Kidney (tissue), 14 donors: ENCODE data around the gene GPS2. TPM values are rescaled to one million over a fixed set of nuclear protein-coding genes. Genes with fewer than 3 reads are reported as not detected.
A peak's percentile ranks its signal among the peaks of the same experiment; 100 is the strongest.

Experiments
- DNase-seq, 5 donors: peaks; one replicate each; pipeline ENCODE4 v3.0.0-alpha.2; 2013 to 2020
- FAIRE-seq: peaks from 2 replicates; lab custom pipeline; 2012; peaks lifted over from hg19 to GRCh38; lab: Jason Lieb, UNC
- H3K27ac ChIP-seq, 2 donors: one replicate each; pipeline ENCODE4 v1.7.0; 2013; ENCODE audit warnings: low read depth in 2 of 2, low read length in 2 of 2, inconsistent platforms in 1 of 2
- H3K27me3 ChIP-seq: one replicate; pipeline ENCODE4 v1.7.1; 2013; ENCODE audit warnings: low read length, inconsistent platforms; ENCODE audit not compliant: control insufficient read depth, insufficient read depth
- H3K36me3 ChIP-seq, 3 donors: one replicate each; pipeline versions ENCODE4 v1.7.0 to v1.7.1; 2013; ENCODE audit warnings: low read length in 3 of 3, control low read depth in 1 of 3, inconsistent platforms in 1 of 3; ENCODE audit not compliant: insufficient read depth in 3 of 3, control insufficient read depth in 2 of 3
- H3K4me1 ChIP-seq, 3 donors: one replicate each; pipeline versions ENCODE4 v1.7.0 to v1.7.1; 2013; ENCODE audit warnings: low read length in 3 of 3, inconsistent platforms in 1 of 3, low read depth in 1 of 3; ENCODE audit not compliant: control insufficient read depth in 2 of 3, insufficient read depth in 2 of 3
- H3K4me3 ChIP-seq, 3 donors: one replicate each; pipeline versions ENCODE4 v1.7.0 to v1.8.1; 2013; ENCODE audit warnings: low read length in 3 of 3, control low read depth in 1 of 3, inconsistent platforms in 1 of 3
- H3K9ac ChIP-seq, 3 donors: one replicate each; pipeline versions ENCODE4 v1.7.0 to v1.7.1; 2013; ENCODE audit warnings: low read length in 3 of 3, control low read depth in 1 of 3, inconsistent platforms in 1 of 3
- H3K9me3 ChIP-seq, 3 donors: one replicate each; pipeline versions ENCODE4 v1.7.0 to v1.7.1; 2013; ENCODE audit warnings: low read length in 3 of 3, control low read depth in 1 of 3, inconsistent platforms in 1 of 3; ENCODE audit not compliant: control insufficient read depth in 2 of 3, insufficient read depth in 1 of 3
- CTCF ChIP-seq: IDR thresholded peaks from 3 replicates; pipeline ENCODE4 v1.5.1; 2012; ENCODE audit warnings: mild to moderate bottlenecking, moderate library complexity, borderline replicate concordance; ENCODE audit not compliant: insufficient read depth; ENCODE audit errors: extremely low read depth
- intact Hi-C: fragments of 100-400 bp; cut with DNase I; formaldehyde crosslinking; loops from one replicate; pipeline ENCODE4 v1.11.1; 2022
- polyA plus RNA-seq: library from polyadenylated mRNA; stranded (reverse); fragments of 350-450 nt; fragmentation: Illumina TruSeq; extraction: RNeasy Lipid Tissue Mini Kit (QIAGEN cat#74804); gene quantifications from one replicate; pipeline ENCODE4 v1.2.3, GENCODE V29; 2014; ENCODE audit warnings: low read depth, low replicate concordance; ENCODE audit not compliant: insufficient read depth
- total RNA-seq: library from RNA; stranded (reverse); fragmentation: NEBNext Ultra II Directional; extraction: Animal tissue kit (Norgen Biotek cat#: 25700); gene quantifications from one replicate; pipeline ENCODE4 v1.2.1, GENCODE V29; 2021
- donor health status: control.
- donor health status: control.
- donor health status: control.
- donor health status: control.
- donor health status: control.
- donor health status: DM: yes; HTN: yes; CAD: no.
- donor health status: Normal renal cell carcinoma (clear cell type).

GPS2 gene
- total and polyA plus RNA-seq, 2 donors from 2014 or later, result 67.0 to 101 TPM

DNA sequence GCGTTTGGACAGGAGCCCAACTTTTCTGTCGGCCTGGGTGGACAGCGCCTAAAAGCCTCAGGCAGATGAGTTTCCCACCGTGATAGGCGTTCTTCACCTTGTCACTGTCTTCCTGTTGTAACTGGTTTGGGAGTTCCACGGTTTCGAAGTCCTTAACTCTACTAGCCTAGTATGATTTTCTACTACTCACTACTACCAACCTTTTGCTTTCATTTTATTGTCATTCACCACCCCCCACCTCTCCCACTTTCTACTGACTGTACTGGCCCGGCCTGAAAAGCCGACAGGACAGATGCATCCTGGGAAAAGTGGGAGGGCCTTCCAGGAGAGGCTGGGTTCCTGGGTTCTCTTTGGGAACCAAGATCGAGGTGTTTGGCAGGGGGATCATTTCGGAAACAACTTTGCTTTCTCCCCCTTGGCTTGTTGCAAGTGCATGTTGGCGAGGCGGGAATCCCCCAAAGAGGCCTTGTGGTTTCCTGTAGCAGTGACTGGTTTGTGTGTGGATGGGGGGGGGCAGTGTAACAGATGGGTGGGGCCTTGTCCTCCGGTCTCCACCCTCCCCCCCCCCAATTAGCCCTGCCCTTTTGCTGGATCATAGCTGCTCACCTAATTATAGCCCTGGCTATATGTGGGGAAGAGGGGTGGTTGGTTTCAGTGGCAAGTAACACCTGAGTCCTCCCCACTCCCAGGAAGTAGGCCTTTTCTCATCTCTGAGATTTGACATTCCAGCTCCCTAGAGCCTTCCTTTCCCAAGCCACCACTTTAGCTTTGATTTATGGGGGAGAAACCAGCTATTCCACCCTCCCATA lies 6.3 kb downstream of the GPS2 start:
- intact Hi-C loops, result no loop called here
- Histone ChIP-seq H3K9me3 (no peaks in the 10 kb centered on the region), H3K27me3 (no peaks in the 10 kb centered on the region), H3K4me1 (peaks cover 0 to 21% (median 5%) of the 10 kb centered on the region in 3 donors), H3K9ac (peak overlapping the region; percentile 57 to 94 (median 92)), H3K27ac (peak overlapping the region; percentile 96 to 98), H3K4me3 (peak overlapping the region; percentile 80 to 95 (median 91)), H3K36me3 (peaks cover 13 to 39% (median 36%) of the 10 kb centered on the region in 3 donors)
- DNase-seq (peak; percentile 75 to 88 (median 83)), FAIRE-seq (no peak)
- TF ChIP-seq CTCF, result no peak

DNA sequence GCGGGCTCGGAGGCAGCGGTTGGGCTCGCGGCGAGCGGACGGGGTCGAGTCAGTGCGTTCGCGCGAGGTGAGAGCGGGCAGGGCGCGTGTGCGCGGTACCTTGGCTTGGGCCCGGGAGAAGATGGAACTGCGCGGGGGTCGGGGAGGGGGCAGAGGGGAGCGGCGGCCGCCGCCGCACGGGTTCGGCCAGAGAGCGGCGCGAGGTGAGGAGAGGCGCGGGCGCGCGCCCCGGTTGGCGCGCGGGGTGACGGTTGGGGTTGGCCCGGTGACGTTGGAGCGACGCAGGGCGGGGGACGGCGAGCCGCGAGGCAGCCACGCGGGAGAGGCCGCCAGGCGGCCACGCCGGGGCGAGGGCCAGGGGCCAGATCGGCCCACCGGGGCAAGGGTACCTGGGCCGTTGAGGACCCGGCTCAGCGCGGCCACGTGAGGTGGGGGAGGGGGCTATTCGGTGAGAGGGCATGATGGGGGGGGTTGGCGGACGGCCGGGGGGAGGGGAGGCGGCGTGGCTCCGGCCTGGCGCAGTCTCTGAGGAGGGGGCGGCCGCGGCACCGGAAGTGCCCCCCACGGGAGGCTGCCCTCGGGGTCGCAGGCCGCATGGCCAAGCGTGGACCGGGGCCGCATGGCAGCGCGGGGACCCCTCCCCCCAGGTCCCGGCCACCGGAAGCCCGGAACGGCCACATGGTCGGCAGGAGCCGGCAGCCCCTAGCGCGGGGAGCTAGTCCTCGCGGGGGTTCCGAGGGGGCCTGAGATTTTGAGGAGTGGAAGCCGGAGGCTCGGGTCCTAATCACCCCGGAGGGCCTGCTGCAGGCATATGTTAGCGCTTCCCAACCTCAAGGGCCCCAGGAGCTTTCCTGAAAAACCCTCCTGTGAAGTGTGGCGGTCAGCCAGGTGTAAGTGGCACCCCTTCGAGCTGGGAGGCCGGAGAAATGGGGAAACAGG lies 7.2 kb downstream of the GPS2 start:
- H3K27ac ChIP-seq, result peak overlapping the region; percentile 96 to 98
- peaks cover 0 to 13% (median 0%) of the 10 kb centered on the region in 3 donors for H3K4me1 ChIP-seq
- peaks cover 7 to 30% (median 27%) of the 10 kb centered on the region in 3 donors for H3K36me3 ChIP-seq
- no peak for FAIRE-seq
- no peak for TF ChIP-seq CTCF
- H3K9me3 ChIP-seq, result no peaks in the 10 kb centered on the region
- no peaks in the 10 kb centered on the region for H3K27me3 ChIP-seq
- intact Hi-C loops, result no loop called here
- H3K9ac ChIP-seq, result peak overlapping the region; percentile 57 to 94 (median 92)
- peak in 3 of 5 donors; percentile 48 to 92 (median 79) for DNase-seq
- peak overlapping the region; percentile 80 to 95 (median 91) for H3K4me3 ChIP-seq

DNA sequence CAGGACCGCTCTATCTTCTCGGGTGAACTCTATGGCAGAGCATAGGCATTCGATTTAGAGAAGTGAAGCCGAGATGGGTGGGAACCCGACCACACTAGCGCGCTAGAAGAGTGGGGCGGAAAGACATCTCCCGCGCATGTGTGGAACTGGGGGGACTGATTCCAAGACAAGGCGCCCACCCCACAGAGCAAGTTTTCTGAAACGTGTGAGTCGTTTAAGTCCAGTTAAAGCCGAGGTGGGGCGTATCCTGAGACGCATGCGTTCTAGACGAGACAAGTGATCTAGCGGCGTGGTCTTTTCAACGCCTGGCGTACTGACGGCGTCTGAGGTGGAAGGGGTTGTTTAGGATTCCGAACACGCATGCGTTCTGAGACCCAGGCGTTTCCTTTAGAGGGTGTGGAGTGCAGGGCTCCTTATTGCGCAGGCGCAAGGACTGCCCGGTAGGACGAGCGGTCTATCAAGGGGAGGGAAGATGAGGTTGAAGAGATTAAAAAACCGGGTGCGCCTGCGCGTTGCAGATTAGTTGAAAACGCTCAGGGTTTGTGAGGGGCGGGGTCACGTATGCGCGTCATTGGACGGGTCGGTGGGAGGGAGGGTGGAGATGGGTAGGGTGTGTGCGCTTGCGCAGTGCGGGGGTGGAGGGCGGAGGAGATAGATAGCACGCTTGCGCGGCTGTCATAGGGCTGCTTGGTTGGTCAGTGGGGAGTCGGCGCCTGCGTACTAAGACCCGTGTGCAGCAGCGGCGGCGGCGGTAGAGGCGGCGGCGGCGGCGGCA lies 8.1 kb downstream of the GPS2 start, which contains the start of gene EIF5A:
Gene EIF5A (plus strand): TSS at position 718 of the 775 bp plus-strand sequence. CDS start 2,008 bp downstream, outside the sequence.
- DNase-seq (peak; percentile 100), FAIRE-seq (peak; percentile 44)
- peak within 1 kb of the TSS; percentile 73 to 94 (median 92) for H3K9ac ChIP-seq
- H3K4me3 ChIP-seq, result peak within 1 kb of the TSS; percentile 80 to 95 (median 91)
- no peak for TF ChIP-seq CTCF
- peak within 1 kb of the TSS; percentile 98 for H3K27ac ChIP-seq
- H3K36me3 ChIP-seq, result peaks cover 7 to 23% (median 23%) of the 10 kb centered on the region in 3 donors
- H3K4me1 ChIP-seq, result peaks cover 0 to 9% (median 0%) of the 10 kb centered on the region in 3 donors
- intact Hi-C loops, result no loop called here
- H3K9me3 ChIP-seq, result no peaks in the 10 kb centered on the region
- no peaks in the 10 kb centered on the region for H3K27me3 ChIP-seq
